Neural cell (in vitro differentiated cells): Measurements from ENCODE around the gene CMTM7. TPM values are rescaled to one million over a fixed set of nuclear protein-coding genes. Genes with fewer than 3 reads are reported as not detected.

Experiments used
- H2AFZ ChIP-seq: fragments of 200-600, 300-800 bp; sonication (generic), shearing (Covaris generic); 2 replicates; pipeline ENCODE4 v1.6.0; 2014; ENCODE audit warnings: low read depth, mild to moderate bottlenecking, antibody characterized with exemption, low read length, moderate library complexity
- H3F3A ChIP-seq: fragments of 200-600 bp; shearing (Covaris generic); 2 replicates; pipeline ENCODE4 v1.6.1; 2016; ENCODE audit warnings: mild to moderate bottlenecking, moderate library complexity, mixed read lengths, antibody characterized with exemption, low read length; ENCODE audit not compliant: insufficient read depth, poor library complexity, severe bottlenecking
- H3K27ac ChIP-seq: fragments of 200-600, 300-800 bp; sonication (generic), shearing (Covaris generic); 2 replicates; pipeline ENCODE4 v1.5.1; 2014; ENCODE audit warnings: mild to moderate bottlenecking, low read length, moderate library complexity
- H3K27me3 ChIP-seq: fragments of 300-800, 200-600 bp; sonication (generic), shearing (Covaris generic); 2 replicates; pipeline ENCODE4 v1.6.0; 2014; ENCODE audit warnings: mild to moderate bottlenecking, low read depth, low read length, moderate library complexity; ENCODE audit not compliant: insufficient read depth
- H3K36me3 ChIP-seq: fragments of 300-800, 200-600 bp; sonication (generic), shearing (Covaris generic); 2 replicates; pipeline ENCODE4 v1.5.1; 2014; ENCODE audit warnings: mild to moderate bottlenecking, antibody characterized with exemption, low read length, moderate library complexity; ENCODE audit not compliant: insufficient read depth
- H3K4me2 ChIP-seq: fragments of 300-800, 200-600 bp; sonication (generic), shearing (Covaris generic); 2 replicates; pipeline ENCODE4 v1.6.0; 2014; ENCODE audit warnings: mild to moderate bottlenecking, low read length
- H3K4me3 ChIP-seq: fragments of 300-800, 200-600 bp; sonication (generic), shearing (Covaris generic); 2 replicates; pipeline ENCODE4 v1.5.1; 2014; ENCODE audit warnings: mild to moderate bottlenecking, low read length, moderate library complexity
- H3K79me2 ChIP-seq: fragments of 200-600 bp; shearing (Covaris generic); replicated peaks from 2 replicates; pipeline ENCODE4 v1.6.0; 2014; ENCODE audit warnings: mild to moderate bottlenecking, low read length, moderate library complexity; ENCODE audit not compliant: insufficient read depth
- H3K9ac ChIP-seq: fragments of 300-800, 200-600 bp; sonication (generic), shearing (Covaris generic); 2 replicates; pipeline ENCODE4 v1.6.1; 2016; ENCODE audit warnings: mild to moderate bottlenecking, low read length, mixed read lengths
- H3K9me2 ChIP-seq: fragments of 200-600 bp; shearing (Covaris generic); 2 replicates; pipeline ENCODE4 v1.6.1; 2016; ENCODE audit warnings: mild to moderate bottlenecking, low read length, mixed read lengths; ENCODE audit not compliant: insufficient read depth
- H3K9me3 ChIP-seq: fragments of 200-600, 300-800 bp; sonication (generic), shearing (Covaris generic); 2 replicates; pipeline ENCODE4 v1.6.1; 2016; ENCODE audit warnings: mild to moderate bottlenecking, mixed run types, low read length, moderate library complexity, mixed read lengths
- H4K20me1 ChIP-seq: fragments of 200-600 bp; shearing (Covaris generic); 2 replicates; pipeline ENCODE4 v1.6.1; 2016; ENCODE audit warnings: mild to moderate bottlenecking, mixed run types; ENCODE audit not compliant: insufficient read depth
- EP300 ChIP-seq: fragments of 450-650 bp; conservative IDR thresholded peaks from 2 replicates; pipeline ENCODE4 v1.6.1; 2014; ENCODE audit warnings: antibody characterized with exemption, mild to moderate bottlenecking, moderate library complexity; ENCODE audit not compliant: poor library complexity, severe bottlenecking
- EZH2 ChIP-seq: fragments of 200-600, 300-800 bp; shearing (Covaris generic), sonication (generic); IDR thresholded peaks from 2 replicates; pipeline ENCODE4 v1.6.1; 2014; ENCODE audit warnings: antibody characterized with exemption, low read length, borderline replicate concordance, mild to moderate bottlenecking; ENCODE audit not compliant: insufficient read depth, poor library complexity, severe bottlenecking
- MXI1 ChIP-seq: fragments of 450-650 bp; conservative IDR thresholded peaks from 2 replicates; pipeline ENCODE4 v1.6.1; 2014; ENCODE audit warnings: antibody characterized with exemption, mild to moderate bottlenecking; ENCODE audit not compliant: poor library complexity, severe bottlenecking
- POLR2AphosphoS5 ChIP-seq: IDR thresholded peaks from 2 replicates; pipeline ENCODE4 v1.6.1; 2012
- RAD21 ChIP-seq: fragments of 450-650 bp; conservative IDR thresholded peaks from 2 replicates; pipeline ENCODE4 v1.6.1; 2014; ENCODE audit warnings: antibody characterized with exemption, mild to moderate bottlenecking, moderate library complexity
- SMC3 ChIP-seq: fragments of 450-650 bp; conservative IDR thresholded peaks from 2 replicates; pipeline ENCODE4 v1.6.1; 2014; ENCODE audit warnings: antibody characterized with exemption, mild to moderate bottlenecking, moderate library complexity; ENCODE audit not compliant: poor library complexity
- TAF1 ChIP-seq: IDR thresholded peaks from 2 replicates; pipeline ENCODE4 v1.6.1; 2012; ENCODE audit warnings: low read depth
- polyA plus RNA-seq: library from polyadenylated mRNA; depleted of rRNA; stranded (reverse); fragments of >200 nt; gene quantifications from 2 replicates; pipeline ENCODE4 v1.2.3, GENCODE V29; 2014
- TF ChIP-seq, protein P1 (sequence below): fragments of 450-650 bp; IDR thresholded peaks from 2 replicates; pipeline ENCODE4 v1.5.1; 2014; ENCODE audit warnings: antibody characterized with exemption, mild to moderate bottlenecking, moderate library complexity; ENCODE audit not compliant: poor library complexity, severe bottlenecking
- TF ChIP-seq, protein P2 (sequence below): IDR thresholded peaks from 2 replicates; pipeline ENCODE4 v1.6.1; 2012; ENCODE audit warnings: borderline replicate concordance

CMTM7 gene
- polyA plus RNA-seq, 1 donor from 2014 or later, result 0.57 TPM

DNA sequence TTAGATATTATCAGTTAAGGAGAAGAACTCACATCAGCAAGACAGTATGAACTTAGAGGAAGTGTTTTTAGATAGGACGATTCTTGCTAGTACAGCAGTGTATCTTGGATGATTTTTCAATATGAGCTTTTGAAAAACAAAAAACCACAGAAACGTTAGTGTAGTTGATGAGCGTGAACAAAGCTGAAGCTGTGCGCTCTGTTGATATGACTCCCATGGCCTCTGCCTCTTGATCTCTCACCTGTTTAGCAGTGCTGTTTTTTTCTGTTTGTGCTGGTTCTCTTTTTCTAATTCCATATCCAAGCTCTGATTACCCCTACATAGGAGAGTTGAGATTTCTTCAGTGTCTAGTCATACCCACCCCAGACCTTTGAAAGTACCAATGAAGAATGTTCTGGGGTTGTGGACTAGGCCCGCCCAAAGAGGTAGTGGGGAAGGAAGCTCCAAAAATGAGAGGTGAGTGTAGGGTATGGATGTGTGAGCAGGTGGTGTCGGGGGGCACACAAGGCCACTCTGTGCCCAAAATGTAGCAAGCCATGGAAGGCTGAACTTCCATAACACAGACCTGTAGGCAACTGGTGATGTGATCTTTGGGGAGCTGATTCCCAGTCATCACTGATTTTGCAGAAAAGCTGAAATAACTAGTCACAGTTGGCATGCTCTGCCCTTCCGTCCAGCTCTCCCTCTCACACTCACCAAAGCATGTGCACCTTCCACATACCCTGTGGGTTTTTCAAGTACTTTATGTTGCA lies 20.0 kb upstream of the CMTM7 start:
- H3K27me3 ChIP-seq, result no peaks in the 10 kb centered on the region
- no peak overlapping the region for H3K9ac ChIP-seq
- H3K36me3 ChIP-seq, result no peaks in the 10 kb centered on the region
- H3F3A ChIP-seq, result no peaks in the 10 kb centered on the region
- no peak overlapping the region for H3K27ac ChIP-seq
- no peaks in the 10 kb centered on the region for H3K79me2 ChIP-seq
- H3K9me3 ChIP-seq, result no peaks in the 10 kb centered on the region
- no peak overlapping the region for H3K4me2 ChIP-seq
- no peak for TF ChIP-seq SMC3
- TF ChIP-seq POLR2AphosphoS5, result no peak
- no peak overlapping the region for H3K4me3 ChIP-seq
- H3K9me2 ChIP-seq, result no peaks in the 10 kb centered on the region
- no peaks in the 10 kb centered on the region for H4K20me1 ChIP-seq
- H2AFZ ChIP-seq, result no peak overlapping the region

DNA sequence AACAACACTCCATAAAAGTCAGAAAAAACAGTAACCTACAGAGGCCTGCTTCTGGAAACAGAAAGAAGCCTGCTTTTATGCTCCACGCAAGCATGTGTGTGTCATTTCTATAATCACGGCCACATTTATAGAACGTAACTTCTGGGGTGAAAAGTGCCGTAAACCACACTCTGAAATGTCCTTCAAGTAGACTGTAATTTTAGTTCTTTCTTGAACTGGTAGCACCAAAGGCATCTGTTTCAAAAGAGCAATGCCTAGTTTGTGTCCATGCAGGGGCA lies 19.5 kb upstream of the CMTM7 start:
- no peaks in the 10 kb centered on the region for H3K36me3 ChIP-seq
- no peaks in the 10 kb centered on the region for H3K79me2 ChIP-seq
- H4K20me1 ChIP-seq, result no peaks in the 10 kb centered on the region
- no peaks in the 10 kb centered on the region for H3K27me3 ChIP-seq
- no peak overlapping the region for H3K4me3 ChIP-seq
- no peaks in the 10 kb centered on the region for H3K9me2 ChIP-seq
- no peaks in the 10 kb centered on the region for H3F3A ChIP-seq
- no peak overlapping the region for H3K27ac ChIP-seq
- no peaks in the 10 kb centered on the region for H3K9me3 ChIP-seq
- H3K4me2 ChIP-seq, result no peak overlapping the region
- H3K9ac ChIP-seq, result no peak overlapping the region
- TF ChIP-seq MXI1, result no peak
- TF ChIP-seq EP300, result no peak
- no peak for TF ChIP-seq POLR2AphosphoS5
- TF ChIP-seq TAF1, result no peak
- TF ChIP-seq, protein P1, sequence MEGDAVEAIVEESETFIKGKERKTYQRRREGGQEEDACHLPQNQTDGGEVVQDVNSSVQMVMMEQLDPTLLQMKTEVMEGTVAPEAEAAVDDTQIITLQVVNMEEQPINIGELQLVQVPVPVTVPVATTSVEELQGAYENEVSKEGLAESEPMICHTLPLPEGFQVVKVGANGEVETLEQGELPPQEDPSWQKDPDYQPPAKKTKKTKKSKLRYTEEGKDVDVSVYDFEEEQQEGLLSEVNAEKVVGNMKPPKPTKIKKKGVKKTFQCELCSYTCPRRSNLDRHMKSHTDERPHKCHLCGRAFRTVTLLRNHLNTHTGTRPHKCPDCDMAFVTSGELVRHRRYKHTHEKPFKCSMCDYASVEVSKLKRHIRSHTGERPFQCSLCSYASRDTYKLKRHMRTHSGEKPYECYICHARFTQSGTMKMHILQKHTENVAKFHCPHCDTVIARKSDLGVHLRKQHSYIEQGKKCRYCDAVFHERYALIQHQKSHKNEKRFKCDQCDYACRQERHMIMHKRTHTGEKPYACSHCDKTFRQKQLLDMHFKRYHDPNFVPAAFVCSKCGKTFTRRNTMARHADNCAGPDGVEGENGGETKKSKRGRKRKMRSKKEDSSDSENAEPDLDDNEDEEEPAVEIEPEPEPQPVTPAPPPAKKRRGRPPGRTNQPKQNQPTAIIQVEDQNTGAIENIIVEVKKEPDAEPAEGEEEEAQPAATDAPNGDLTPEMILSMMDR, result no peak
- no peak for TF ChIP-seq RAD21
- TF ChIP-seq EZH2, result no peak
- TF ChIP-seq, protein P2, sequence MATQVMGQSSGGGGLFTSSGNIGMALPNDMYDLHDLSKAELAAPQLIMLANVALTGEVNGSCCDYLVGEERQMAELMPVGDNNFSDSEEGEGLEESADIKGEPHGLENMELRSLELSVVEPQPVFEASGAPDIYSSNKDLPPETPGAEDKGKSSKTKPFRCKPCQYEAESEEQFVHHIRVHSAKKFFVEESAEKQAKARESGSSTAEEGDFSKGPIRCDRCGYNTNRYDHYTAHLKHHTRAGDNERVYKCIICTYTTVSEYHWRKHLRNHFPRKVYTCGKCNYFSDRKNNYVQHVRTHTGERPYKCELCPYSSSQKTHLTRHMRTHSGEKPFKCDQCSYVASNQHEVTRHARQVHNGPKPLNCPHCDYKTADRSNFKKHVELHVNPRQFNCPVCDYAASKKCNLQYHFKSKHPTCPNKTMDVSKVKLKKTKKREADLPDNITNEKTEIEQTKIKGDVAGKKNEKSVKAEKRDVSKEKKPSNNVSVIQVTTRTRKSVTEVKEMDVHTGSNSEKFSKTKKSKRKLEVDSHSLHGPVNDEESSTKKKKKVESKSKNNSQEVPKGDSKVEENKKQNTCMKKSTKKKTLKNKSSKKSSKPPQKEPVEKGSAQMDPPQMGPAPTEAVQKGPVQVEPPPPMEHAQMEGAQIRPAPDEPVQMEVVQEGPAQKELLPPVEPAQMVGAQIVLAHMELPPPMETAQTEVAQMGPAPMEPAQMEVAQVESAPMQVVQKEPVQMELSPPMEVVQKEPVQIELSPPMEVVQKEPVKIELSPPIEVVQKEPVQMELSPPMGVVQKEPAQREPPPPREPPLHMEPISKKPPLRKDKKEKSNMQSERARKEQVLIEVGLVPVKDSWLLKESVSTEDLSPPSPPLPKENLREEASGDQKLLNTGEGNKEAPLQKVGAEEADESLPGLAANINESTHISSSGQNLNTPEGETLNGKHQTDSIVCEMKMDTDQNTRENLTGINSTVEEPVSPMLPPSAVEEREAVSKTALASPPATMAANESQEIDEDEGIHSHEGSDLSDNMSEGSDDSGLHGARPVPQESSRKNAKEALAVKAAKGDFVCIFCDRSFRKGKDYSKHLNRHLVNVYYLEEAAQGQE, result no peak
- no peak for TF ChIP-seq SMC3
- H2AFZ ChIP-seq, result no peak overlapping the region
